SU-DHL-6 (cell line): ENCODE measurements around the gene CYP4F11.
"Not testable (repeated sequence)": the region's sequence is repeated elsewhere in the genome, so short reads cannot be mapped to it uniquely, and the experiment has no call there.

Experiments
- H2AFZ ChIP-seq: fragments of 200-600 bp; sonication (generic); 2 replicates; pipeline ENCODE4 v1.6.1; 2014; ENCODE audit warnings: low read depth, mild to moderate bottlenecking, moderate library complexity, mixed read lengths, antibody characterized with exemption, low read length; ENCODE audit not compliant: severe bottlenecking
- H3F3A ChIP-seq: fragments of 200-600 bp; shearing (Covaris generic); 2 replicates; pipeline ENCODE4 v1.6.0; 2016; ENCODE audit warnings: antibody characterized with exemption, mild to moderate bottlenecking; ENCODE audit not compliant: insufficient read depth
- H3K27ac ChIP-seq: fragments of 200-600 bp; sonication (generic); 2 replicates; pipeline ENCODE4 v1.5.1; 2016; ENCODE audit warnings: low read depth, mild to moderate bottlenecking, low read length, moderate library complexity, mixed read lengths
- H3K27me3 ChIP-seq: fragments of 200-600 bp; sonication (generic), shearing (Covaris generic); 2 replicates; pipeline ENCODE4 v1.6.0; 2014; ENCODE audit warnings: mild to moderate bottlenecking, low read length
- H3K36me3 ChIP-seq: fragments of 200-600 bp; sonication (generic); 2 replicates; pipeline ENCODE4 v1.6.1; 2014; ENCODE audit warnings: mild to moderate bottlenecking, low read length, mixed read lengths
- H3K4me2 ChIP-seq: fragments of 300-600, 200-600 bp; shearing (Covaris generic), sonication (generic); 2 replicates; pipeline ENCODE4 v1.6.0; 2014; ENCODE audit warnings: low read length, low read depth, mild to moderate bottlenecking; ENCODE audit not compliant: poor library complexity, severe bottlenecking
- H3K4me3 ChIP-seq: fragments of 200-600 bp; sonication (generic); 2 replicates; pipeline ENCODE4 v1.5.1; 2014; ENCODE audit warnings: antibody characterized with exemption, low read length, mild to moderate bottlenecking, mixed read lengths; ENCODE audit not compliant: insufficient read depth, poor library complexity, severe bottlenecking
- H3K79me2 ChIP-seq: fragments of 200-600 bp; sonication (generic); 2 replicates; pipeline ENCODE4 v1.6.1; 2014; ENCODE audit warnings: mild to moderate bottlenecking, low read length, moderate library complexity; ENCODE audit not compliant: insufficient read depth
- H3K9ac ChIP-seq: fragments of 200-600 bp; sonication (generic); 2 replicates; pipeline ENCODE4 v1.7.0; 2014; ENCODE audit warnings: mild to moderate bottlenecking, low read length
- H3K9me2 ChIP-seq: fragments of 200-600 bp; sonication (generic); replicated peaks from 2 replicates; pipeline ENCODE4 v1.6.1; 2014; ENCODE audit warnings: low read length; ENCODE audit not compliant: insufficient read depth
- H3K9me3 ChIP-seq: fragments of 200-600 bp; sonication (generic); 2 replicates; pipeline ENCODE4 v1.6.1; 2014; ENCODE audit warnings: low read length, mixed read lengths; ENCODE audit not compliant: insufficient read depth
- H4K20me1 ChIP-seq: fragments of 200-600 bp; sonication (generic); 2 replicates; pipeline ENCODE4 v1.6.1; 2014; ENCODE audit warnings: low read depth, mild to moderate bottlenecking, antibody characterized with exemption, low read length, moderate library complexity, mixed read lengths
- EZH2phosphoT487 ChIP-seq: fragments of 200-600 bp; sonication (generic), shearing (Covaris generic); conservative IDR thresholded peaks from 2 replicates; pipeline ENCODE4 v1.6.1; 2018; ENCODE audit warnings: mild to moderate bottlenecking, antibody characterized with exemption, low read length, moderate library complexity, mixed read lengths
- TF ChIP-seq, protein P1 (sequence below): fragments of 200-600 bp; sonication (generic); IDR thresholded peaks from one replicate; pipeline ENCODE4 v1.5.1; 2017; ENCODE audit warnings: antibody characterized with exemption, mild to moderate bottlenecking, low read length, moderate library complexity; ENCODE audit not compliant: insufficient read depth, poor library complexity, severe bottlenecking

Gene CYP4F11

GRCh38 chr19:15937771-15938170 lies 3.4 kb upstream of the CYP4F11 start:
- TF ChIP-seq EZH2phosphoT487 = no peak
- TF ChIP-seq, protein P1, sequence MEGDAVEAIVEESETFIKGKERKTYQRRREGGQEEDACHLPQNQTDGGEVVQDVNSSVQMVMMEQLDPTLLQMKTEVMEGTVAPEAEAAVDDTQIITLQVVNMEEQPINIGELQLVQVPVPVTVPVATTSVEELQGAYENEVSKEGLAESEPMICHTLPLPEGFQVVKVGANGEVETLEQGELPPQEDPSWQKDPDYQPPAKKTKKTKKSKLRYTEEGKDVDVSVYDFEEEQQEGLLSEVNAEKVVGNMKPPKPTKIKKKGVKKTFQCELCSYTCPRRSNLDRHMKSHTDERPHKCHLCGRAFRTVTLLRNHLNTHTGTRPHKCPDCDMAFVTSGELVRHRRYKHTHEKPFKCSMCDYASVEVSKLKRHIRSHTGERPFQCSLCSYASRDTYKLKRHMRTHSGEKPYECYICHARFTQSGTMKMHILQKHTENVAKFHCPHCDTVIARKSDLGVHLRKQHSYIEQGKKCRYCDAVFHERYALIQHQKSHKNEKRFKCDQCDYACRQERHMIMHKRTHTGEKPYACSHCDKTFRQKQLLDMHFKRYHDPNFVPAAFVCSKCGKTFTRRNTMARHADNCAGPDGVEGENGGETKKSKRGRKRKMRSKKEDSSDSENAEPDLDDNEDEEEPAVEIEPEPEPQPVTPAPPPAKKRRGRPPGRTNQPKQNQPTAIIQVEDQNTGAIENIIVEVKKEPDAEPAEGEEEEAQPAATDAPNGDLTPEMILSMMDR = no peak
- H3K9me2 ChIP-seq = no peaks in the 10 kb centered on the region
- no peak overlapping the region for H3K9ac ChIP-seq
- no peak overlapping the region for H3K4me3 ChIP-seq
- H3K36me3 ChIP-seq = no peaks in the 10 kb centered on the region
- H3K79me2 ChIP-seq = no peaks in the 10 kb centered on the region
- H3K27me3 ChIP-seq = no peaks in the 10 kb centered on the region
- H3K9me3 ChIP-seq = no peaks in the 10 kb centered on the region
- no peak overlapping the region for H3K4me2 ChIP-seq
- H3K27ac ChIP-seq = no peak overlapping the region
- H2AFZ ChIP-seq = no peak overlapping the region
- H3F3A ChIP-seq = no peaks in the 10 kb centered on the region
- no peaks in the 10 kb centered on the region for H4K20me1 ChIP-seq

DNA sequence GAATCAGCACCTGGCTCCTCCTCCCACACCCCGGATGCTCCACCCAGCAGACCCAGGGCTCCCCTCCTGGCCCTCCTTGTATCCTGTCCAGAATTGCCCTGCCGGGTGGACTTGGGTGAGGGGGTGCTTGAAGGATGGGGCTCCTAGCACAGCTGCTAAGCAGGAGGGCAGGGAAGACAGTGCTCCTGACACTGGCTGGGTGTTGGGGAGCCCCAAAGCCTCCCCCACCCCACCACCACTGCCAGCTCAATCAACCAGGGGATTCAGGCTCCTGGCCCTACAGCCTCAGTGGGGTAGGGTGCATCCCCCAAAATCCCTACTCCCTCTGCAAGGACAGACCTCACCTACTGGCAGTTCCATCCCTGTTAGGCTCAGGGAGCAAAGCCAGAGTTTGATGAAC lies 2.6 kb upstream of the CYP4F11 start:
- H2AFZ ChIP-seq = no peak overlapping the region
- no peak overlapping the region for H3K9ac ChIP-seq
- no peaks in the 10 kb centered on the region for H3K27me3 ChIP-seq
- no peak overlapping the region for H3K4me2 ChIP-seq
- TF ChIP-seq, protein P1 = no peak
- no peak for TF ChIP-seq EZH2phosphoT487
- H4K20me1 ChIP-seq = no peaks in the 10 kb centered on the region
- no peaks in the 10 kb centered on the region for H3K36me3 ChIP-seq
- H3K27ac ChIP-seq = no peak overlapping the region
- H3K9me2 ChIP-seq = no peaks in the 10 kb centered on the region
- no peaks in the 10 kb centered on the region for H3K9me3 ChIP-seq
- no peaks in the 10 kb centered on the region for H3F3A ChIP-seq
- H3K4me3 ChIP-seq = no peak overlapping the region
- no peaks in the 10 kb centered on the region for H3K79me2 ChIP-seq

GRCh38 chr19:15936173-15936572 lies 1.8 kb upstream of the CYP4F11 start:
- Histone ChIP-seq H3F3A (no peaks in the 10 kb centered on the region), H3K27ac (no peak overlapping the region), H3K9me3 (no peaks in the 10 kb centered on the region)

DNA sequence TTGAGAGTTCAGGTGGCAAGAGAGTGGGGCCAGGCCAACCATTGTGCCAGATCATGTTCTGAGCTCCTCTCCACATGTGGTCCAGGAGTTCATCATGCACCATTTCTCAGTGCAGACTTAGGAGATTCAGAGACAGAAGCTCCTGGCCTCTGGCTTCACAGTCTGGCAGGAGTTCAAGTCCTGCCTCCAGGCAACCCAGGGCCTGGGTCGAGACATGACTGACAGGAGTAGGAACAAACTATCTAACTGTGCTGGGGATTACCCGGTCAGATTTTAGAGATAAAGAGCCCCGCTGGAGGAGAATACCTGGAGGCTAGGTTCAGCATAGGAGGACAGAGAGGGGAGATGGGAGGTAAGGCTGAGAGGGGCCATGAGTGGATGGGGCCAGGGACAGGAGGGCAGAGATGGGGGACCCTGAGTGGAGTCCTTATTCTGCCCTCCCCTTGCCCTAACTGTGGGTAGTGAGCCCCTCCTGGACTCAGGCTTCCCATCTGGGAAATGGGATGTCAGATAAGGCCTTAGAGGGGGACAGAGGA lies 906 bp upstream of the CYP4F11 start:
- Histone ChIP-seq H3K9ac (no peak overlapping the region), H3K9me2 (no peaks in the 10 kb centered on the region), H3K79me2 (no peaks in the 10 kb centered on the region), H3K36me3 (no peaks in the 10 kb centered on the region), H3K9me3 (no peaks in the 10 kb centered on the region), H3K27ac (no peak overlapping the region), H3K4me2 (no peak overlapping the region), H3K27me3 (no peaks in the 10 kb centered on the region), H4K20me1 (no peaks in the 10 kb centered on the region), H3F3A (no peaks in the 10 kb centered on the region), H2AFZ (no peak overlapping the region), H3K4me3 (no peak overlapping the region)
- TF ChIP-seq EZH2phosphoT487 = no peak
- TF ChIP-seq, protein P1 = no peak

More at GRCh38 chr19:15936173-15936572, 1.8 kb upstream of the CYP4F11 start:
- H3K9me2 ChIP-seq = no peaks in the 10 kb centered on the region
- no peaks in the 10 kb centered on the region for H3K27me3 ChIP-seq
- H3K36me3 ChIP-seq = no peaks in the 10 kb centered on the region
- no peak for TF ChIP-seq EZH2phosphoT487
- no peak overlapping the region for H3K9ac ChIP-seq
- no peak overlapping the region for H2AFZ ChIP-seq
- H4K20me1 ChIP-seq = no peaks in the 10 kb centered on the region
- H3K4me2 ChIP-seq = no peak overlapping the region
- no peak overlapping the region for H3K4me3 ChIP-seq
- H3K79me2 ChIP-seq = no peaks in the 10 kb centered on the region

GRCh38 chr19:15933761-15934331 lies 483 bp downstream of the CYP4F11 start:
- not testable (repeated sequence) for H3K9me3 ChIP-seq, H3K79me2 ChIP-seq, H4K20me1 ChIP-seq, H3K27me3 ChIP-seq, H3K9ac ChIP-seq, H2AFZ ChIP-seq, H3K27ac ChIP-seq, H3K4me3 ChIP-seq, H3K4me2 ChIP-seq, H3K9me2 ChIP-seq, H3K36me3 ChIP-seq, H3F3A ChIP-seq
